ENCODE measurements around the gene RNF10. TPM values are rescaled to one million over a fixed set of nuclear protein-coding genes. Genes with fewer than 3 reads are reported as not detected.

The RNF10 gene
- total RNA-seq, 4 donors from 2014 or later = 160 to 296 (median 175) TPM

DNA sequence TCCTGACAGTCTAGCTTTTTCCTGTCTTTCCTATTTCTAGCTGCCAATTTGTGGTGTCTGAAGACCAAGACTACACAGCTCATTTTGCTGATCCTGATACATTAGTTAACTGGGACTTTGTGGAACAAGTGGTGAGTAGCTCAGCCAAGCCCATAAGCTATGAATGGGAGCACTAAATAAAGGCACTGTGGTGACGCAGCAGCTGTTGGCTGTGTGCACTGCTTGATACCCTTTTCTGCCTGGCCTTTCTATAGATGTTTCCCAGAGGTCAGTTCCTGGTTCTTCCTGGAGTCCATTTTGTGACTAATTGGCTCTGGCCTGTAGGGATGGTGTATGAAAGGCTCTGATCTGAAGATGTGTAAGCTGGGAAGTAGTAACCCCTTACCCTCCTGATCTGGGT, 20.5 kb downstream of the RNF10 start:
- WGBS = no CpG with 5 or more reads among the region's 1 CpG
- DNase-seq (ENCODE audit: extremely low spot score) = no peak
- Histone ChIP-seq H3K36me3 (peaks cover 49 to 94% (median 67%) of the 10 kb centered on the region in 4 donors), H3K9me3 (no peaks in the 10 kb centered on the region), H3K27ac (replicated peaks in 1 of 4) (peak overlapping the region; percentile 28 to 60 (median 41)), H3K27me3 (no peaks in the 10 kb centered on the region), H3K4me1 (peaks cover 45 to 54% (median 47%) of the 10 kb centered on the region in 4 donors), H3K4me3 (no peak overlapping the region)
- intact Hi-C loops (cut with DNase I) = no loop called here
- no peak for TF ChIP-seq POLR2A (IDR thresholded peaks at IDR 0.05; ENCODE audit: low read depth)
- TF ChIP-seq EP300 (IDR thresholded peaks at IDR 0.05) = no peak
- no peak for TF ChIP-seq POLR2AphosphoS5 (IDR thresholded peaks at IDR 0.05)

- H3K27ac ChIP-seq (replicated peaks in 1 of 4) = no peak overlapping the region
- 98% methylated on average over 2 of the region's 2 CpGs for WGBS
- H3K4me3 ChIP-seq = no peak overlapping the region
- peaks cover 23 to 44% (median 37%) of the 10 kb centered on the region in 4 donors for H3K4me1 ChIP-seq
- H3K9me3 ChIP-seq = no peaks in the 10 kb centered on the region
- no peaks in the 10 kb centered on the region for H3K27me3 ChIP-seq
- intact Hi-C loops (cut with DNase I) = no loop called here
- H3K36me3 ChIP-seq = peaks cover 65 to 98% (median 87%) of the 10 kb centered on the region in 4 donors
- no peak for DNase-seq (ENCODE audit: extremely low spot score)
- TF ChIP-seq POLR2AphosphoS5 (IDR thresholded peaks at IDR 0.05) = no peak
- no peak for TF ChIP-seq POLR2A (IDR thresholded peaks at IDR 0.05; ENCODE audit: low read depth)
- no peak for TF ChIP-seq CTCF (IDR thresholded peaks at IDR 0.05)
- no peak for TF ChIP-seq EP300 (IDR thresholded peaks at IDR 0.05)
These were observed 23.4 kb downstream of the RNF10 start for GRCh38 chr12:120557589-120557988.

GRCh38 chr12:120562906-120563305, 28.8 kb downstream of the RNF10 start:
- TF ChIP-seq POLR2A (IDR thresholded peaks at IDR 0.05; ENCODE audit: low read depth) (no peak), POLR2AphosphoS5 (IDR thresholded peaks at IDR 0.05) (peak; percentile 55 to 75), EP300 (IDR thresholded peaks at IDR 0.05) (peak; percentile 32), CTCF (IDR thresholded peaks at IDR 0.05) (no peak)
- intact Hi-C loops (cut with DNase I) = no loop called here
- WGBS = 38% methylated on average over 8 of the region's 8 CpGs
- peak overlapping the region; percentile 83 to 87 (median 85) for H3K27ac ChIP-seq (replicated peaks in 1 of 4)
- no peaks in the 10 kb centered on the region for H3K27me3 ChIP-seq
- peaks cover 71 to 99% (median 90%) of the 10 kb centered on the region in 4 donors for H3K36me3 ChIP-seq
- no peak for DNase-seq (ENCODE audit: extremely low spot score)
- H3K4me3 ChIP-seq = no peak overlapping the region
- H3K9me3 ChIP-seq = no peaks in the 10 kb centered on the region
- H3K4me1 ChIP-seq = peaks cover 15 to 46% (median 43%) of the 10 kb centered on the region in 4 donors

DNA sequence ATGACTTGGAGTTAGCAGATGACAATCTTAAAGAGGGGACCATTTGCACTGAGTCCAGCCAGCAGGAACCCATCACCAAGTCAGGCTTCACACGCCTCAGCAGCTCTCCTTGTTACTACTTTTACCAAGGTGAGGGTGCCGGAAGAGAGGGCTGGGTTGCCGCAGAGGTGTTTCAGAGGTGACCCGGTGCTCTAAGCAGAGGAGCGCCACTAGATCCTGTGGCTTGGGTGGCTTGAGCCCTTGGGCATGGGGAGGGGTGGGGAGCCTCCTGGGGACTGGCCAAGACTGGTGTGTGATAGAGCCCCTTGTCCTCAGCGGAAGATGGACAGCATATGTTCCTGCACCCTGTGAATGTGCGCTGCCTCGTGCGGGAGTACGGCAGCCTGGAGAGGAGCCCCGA, 29.3 kb downstream of the RNF10 start:
- 91% methylated on average over 10 of the region's 11 CpGs for WGBS

DNA sequence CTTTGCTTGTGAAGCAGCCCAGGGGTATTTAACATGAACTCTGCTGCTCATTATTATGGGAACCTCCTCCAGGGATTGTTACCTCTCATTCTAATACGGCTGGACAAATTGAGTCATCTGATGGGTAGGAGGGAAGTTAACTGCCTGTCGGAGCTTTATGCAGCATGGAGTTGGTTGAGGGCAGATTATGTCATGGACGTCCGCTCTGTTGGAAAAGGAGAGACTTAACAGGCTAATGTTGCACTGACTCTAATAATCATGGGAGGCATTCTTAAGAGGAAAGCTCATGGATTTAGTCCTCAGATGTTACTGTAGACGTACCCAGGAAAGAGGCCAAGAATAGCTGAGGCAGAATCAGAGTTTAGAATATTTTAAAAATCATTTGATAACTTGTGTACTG, 37.1 kb downstream of the RNF10 start:
- intact Hi-C loops (cut with DNase I) = loop anchor here (5.0 kb wide), 1 partner anchor 34 kb away; no protein-coding TSS in a partner anchor
- no peaks in the 10 kb centered on the region for H3K27me3 ChIP-seq
- peaks cover 89 to 100% (median 99%) of the 10 kb centered on the region in 4 donors for H3K36me3 ChIP-seq
- no peak for TF ChIP-seq POLR2AphosphoS5 (IDR thresholded peaks at IDR 0.05)
- TF ChIP-seq POLR2A (IDR thresholded peaks at IDR 0.05; ENCODE audit: low read depth) = no peak
- TF ChIP-seq CTCF (IDR thresholded peaks at IDR 0.05) = no peak
- no peak for TF ChIP-seq EP300 (IDR thresholded peaks at IDR 0.05)
- H3K27ac ChIP-seq (replicated peaks in 1 of 4) = no peak overlapping the region
- H3K4me1 ChIP-seq = peaks cover 0 to 6% (median 3%) of the 10 kb centered on the region in 4 donors
- WGBS = 60% methylated on average over 5 of the region's 5 CpGs
- H3K9me3 ChIP-seq = no peaks in the 10 kb centered on the region
- no peak for DNase-seq (ENCODE audit: extremely low spot score)
- no peak overlapping the region for H3K4me3 ChIP-seq

More for the DNA sequence above, 29.3 kb downstream of the RNF10 start:
- H3K9me3 ChIP-seq = no peaks in the 10 kb centered on the region
- DNase-seq (ENCODE audit: extremely low spot score) = no peak
- no peaks in the 10 kb centered on the region for H3K27me3 ChIP-seq
- peak overlapping the region; percentile 83 to 87 (median 85) for H3K27ac ChIP-seq (replicated peaks in 1 of 4)
- H3K36me3 ChIP-seq = peaks cover 74 to 100% (median 93%) of the 10 kb centered on the region in 4 donors
- TF ChIP-seq POLR2A (IDR thresholded peaks at IDR 0.05; ENCODE audit: low read depth) = no peak
- no peak for TF ChIP-seq EP300 (IDR thresholded peaks at IDR 0.05)
- TF ChIP-seq CTCF (IDR thresholded peaks at IDR 0.05) = no peak
- TF ChIP-seq POLR2AphosphoS5 (IDR thresholded peaks at IDR 0.05) = no peak
- H3K4me1 ChIP-seq = peaks cover 15 to 46% (median 43%) of the 10 kb centered on the region in 4 donors
- intact Hi-C loops (cut with DNase I) = no loop called here
- H3K4me3 ChIP-seq = no peak overlapping the region

Data from esophagus muscularis mucosa (tissue), 4 donors.